Nephron progenitor cell (in vitro differentiated cells): ENCODE measurements around the gene LRRC56.
A peak's percentile ranks its signal among the peaks of the same experiment; 100 is the strongest.

ENCODE experiments used
- DNase-seq: peaks from one replicate; pipeline ENCODE4 v3.0.0; 2021
- H3K27ac Mint-ChIP-seq: 2 replicates; pipeline ENCODE4 v1.8.0; 2021; ENCODE audit warnings: mild to moderate bottlenecking, moderate library complexity, mixed read lengths
- H3K27me3 Mint-ChIP-seq: 2 replicates; pipeline ENCODE4 v1.8.0; 2021; ENCODE audit warnings: mild to moderate bottlenecking, low read depth, mixed read lengths; ENCODE audit not compliant: poor library complexity
- H3K36me3 Mint-ChIP-seq: 2 replicates; pipeline ENCODE4 v1.8.0; 2021; ENCODE audit warnings: low read depth, mixed read lengths
- H3K4me1 Mint-ChIP-seq: 2 replicates; pipeline ENCODE4 v1.8.0; 2021; ENCODE audit warnings: mixed read lengths
- H3K4me3 Mint-ChIP-seq: 2 replicates; pipeline ENCODE4 v1.8.0; 2021; ENCODE audit warnings: mild to moderate bottlenecking, moderate library complexity, mixed read lengths
- H3K9me3 Mint-ChIP-seq: 2 replicates; pipeline ENCODE4 v1.8.0; 2021; ENCODE audit warnings: mild to moderate bottlenecking, moderate library complexity, mixed read lengths
- CTCF ChIP-seq: fragments of 200-600 bp; sonication (generic); IDR thresholded peaks from 2 replicates; pipeline ENCODE4 v1.5.0; 2021; ENCODE audit warnings: antibody characterized with exemption

LRRC56 gene

GRCh38 chr11:555227-555779 lies 18.0 kb downstream of the LRRC56 start:
- Mint-ChIP-seq H3K4me3 (no peak overlapping the region), H3K27ac (no peak overlapping the region), H3K9me3 (no peaks in the 10 kb centered on the region), H3K36me3 (no peaks in the 10 kb centered on the region), H3K27me3 (peaks cover 42% of the 10 kb centered on the region), H3K4me1 (peaks cover 18% of the 10 kb centered on the region)
- DNase-seq, result peak; percentile 49
- TF ChIP-seq CTCF, result no peak

DNA sequence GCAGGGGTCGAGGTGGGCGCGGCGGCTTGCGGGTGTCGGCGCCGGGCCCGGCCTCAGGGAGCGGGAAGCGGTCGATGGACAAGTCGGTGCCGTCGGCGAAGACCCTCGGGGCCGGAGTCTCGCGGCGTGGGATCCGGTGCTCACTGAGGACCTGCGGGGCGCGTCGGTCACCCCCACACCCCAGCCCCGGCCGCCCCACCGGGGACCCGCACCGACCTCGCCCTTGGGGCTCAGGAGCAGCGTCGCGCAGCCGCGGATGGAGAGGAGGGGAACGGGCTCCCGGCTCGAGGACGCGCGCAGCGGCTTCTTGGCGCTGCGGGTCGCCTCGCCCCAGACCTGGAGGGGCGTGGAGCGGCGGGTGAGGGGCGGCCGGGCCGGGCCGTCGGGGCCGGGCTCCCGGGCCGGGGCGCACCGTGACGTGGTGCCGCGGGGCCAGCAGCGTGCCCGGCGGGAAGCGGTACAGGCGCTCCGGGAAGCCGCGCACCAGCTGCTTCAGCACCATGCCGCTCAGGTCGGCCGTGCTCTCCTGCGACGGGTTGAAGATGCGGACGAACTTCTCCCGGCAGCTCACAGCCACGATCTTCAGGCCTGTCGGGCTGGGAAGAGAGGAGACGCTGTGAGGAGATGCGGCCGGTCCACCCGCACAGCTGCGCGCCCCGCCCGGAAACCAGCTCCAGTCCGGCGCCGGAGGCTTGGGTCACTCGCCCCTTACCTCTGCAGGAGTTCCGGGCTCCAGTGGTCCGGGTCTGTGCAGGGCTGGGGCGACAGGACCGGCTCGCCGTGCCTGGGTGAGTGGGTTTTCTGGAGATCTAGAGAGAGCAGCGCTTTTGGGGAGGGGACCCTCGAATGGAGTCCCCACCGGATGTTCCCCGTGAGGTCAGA lies 18.7 kb downstream of the LRRC56 start:
- H3K27ac Mint-ChIP-seq, result no peak overlapping the region
- H3K4me1 Mint-ChIP-seq, result peaks cover 18% of the 10 kb centered on the region
- H3K9me3 Mint-ChIP-seq, result no peaks in the 10 kb centered on the region
- H3K36me3 Mint-ChIP-seq, result no peaks in the 10 kb centered on the region
- H3K4me3 Mint-ChIP-seq, result peak overlapping the region; percentile 62
- H3K27me3 Mint-ChIP-seq, result peaks cover 42% of the 10 kb centered on the region
- TF ChIP-seq CTCF, result no peak
- DNase-seq, result peak; percentile 41

DNA sequence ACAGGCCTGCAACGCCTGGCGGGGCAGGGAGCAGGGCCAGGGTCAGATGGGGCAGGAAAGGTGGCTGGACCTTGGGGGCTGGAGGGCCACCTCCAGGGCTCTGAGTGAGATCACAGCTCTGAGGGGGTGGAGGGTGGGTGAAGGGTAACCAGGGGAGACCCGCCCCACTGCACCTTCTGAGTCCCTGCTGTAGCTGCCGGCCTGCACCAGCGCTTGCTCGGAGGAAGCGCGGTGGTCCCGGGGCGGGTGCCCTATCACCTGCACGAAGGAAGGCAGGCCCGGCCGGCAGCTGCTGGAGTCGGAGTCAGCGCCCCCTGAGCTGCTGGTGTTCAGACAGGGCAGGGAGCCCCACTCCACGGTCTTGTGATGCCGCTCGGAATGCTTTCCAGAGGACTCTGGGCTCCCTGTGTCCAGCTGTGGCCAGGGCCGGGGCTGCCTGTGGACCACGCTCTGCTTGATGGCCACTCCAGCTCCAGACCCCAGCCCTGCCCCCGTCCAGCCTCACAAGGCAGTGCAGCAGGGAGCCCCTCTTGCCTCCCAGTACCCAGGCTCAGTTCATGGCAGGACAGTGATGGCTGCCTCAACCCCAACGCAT lies 19.4 kb downstream of the LRRC56 start:
- Mint-ChIP-seq H3K9me3 (no peaks in the 10 kb centered on the region), H3K4me3 (peak overlapping the region; percentile 62), H3K27ac (no peak overlapping the region), H3K4me1 (peaks cover 18% of the 10 kb centered on the region), H3K36me3 (no peaks in the 10 kb centered on the region), H3K27me3 (peaks cover 42% of the 10 kb centered on the region)
- no peak for TF ChIP-seq CTCF
- DNase-seq, result no peak

GRCh38 chr11:557328-558132 lies 20.2 kb downstream of the LRRC56 start:
- no peak overlapping the region for H3K4me3 Mint-ChIP-seq
- no peak for DNase-seq
- no peak for TF ChIP-seq CTCF
- H3K27me3 Mint-ChIP-seq, result peaks cover 42% of the 10 kb centered on the region
- H3K36me3 Mint-ChIP-seq, result no peaks in the 10 kb centered on the region
- H3K27ac Mint-ChIP-seq, result no peak overlapping the region
- peaks cover 18% of the 10 kb centered on the region for H3K4me1 Mint-ChIP-seq
- H3K9me3 Mint-ChIP-seq, result no peaks in the 10 kb centered on the region

DNA sequence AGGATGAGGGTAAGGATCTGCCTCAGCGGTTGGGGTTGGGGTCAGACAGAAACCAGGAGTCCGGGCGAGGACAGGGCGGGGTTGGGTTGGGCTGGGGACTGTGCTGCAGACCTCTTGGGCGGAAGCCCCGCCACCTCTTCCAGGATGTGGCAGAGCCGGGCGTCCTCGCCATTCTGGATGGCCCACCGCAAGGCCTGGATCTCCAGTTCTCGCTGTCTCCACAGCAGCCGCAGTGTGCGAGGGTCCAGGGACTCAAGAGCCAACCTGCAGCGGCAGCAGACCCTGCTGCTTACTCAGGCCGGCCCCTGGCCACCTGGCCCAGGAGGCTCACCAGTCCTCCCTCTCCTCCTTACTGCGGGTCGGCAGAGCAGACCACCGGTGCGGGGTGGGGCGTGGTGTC lies 21.2 kb downstream of the LRRC56 start:
- no peak for DNase-seq
- no peak overlapping the region for H3K27ac Mint-ChIP-seq
- no peak for TF ChIP-seq CTCF
- H3K4me1 Mint-ChIP-seq, result peaks cover 11% of the 10 kb centered on the region
- peaks cover 42% of the 10 kb centered on the region for H3K27me3 Mint-ChIP-seq
- H3K36me3 Mint-ChIP-seq, result no peaks in the 10 kb centered on the region
- H3K4me3 Mint-ChIP-seq, result no peak overlapping the region
- no peaks in the 10 kb centered on the region for H3K9me3 Mint-ChIP-seq
